HG03039 (cell line): Measurements from ENCODE around the gene UBTD1.
"Not testable (repeated sequence)": the region's sequence is repeated elsewhere in the genome, so short reads cannot be mapped to it uniquely, and the experiment has no call there.

Experiments
- ATAC-seq: cut with Tn5 transposase; IDR thresholded peaks from one replicate; pipeline ENCODE4 v1.9.1; 2021; ENCODE audit warnings: mild to moderate bottlenecking, moderate library complexity; ENCODE audit not compliant: unreplicated experiment

Gene UBTD1

DNA sequence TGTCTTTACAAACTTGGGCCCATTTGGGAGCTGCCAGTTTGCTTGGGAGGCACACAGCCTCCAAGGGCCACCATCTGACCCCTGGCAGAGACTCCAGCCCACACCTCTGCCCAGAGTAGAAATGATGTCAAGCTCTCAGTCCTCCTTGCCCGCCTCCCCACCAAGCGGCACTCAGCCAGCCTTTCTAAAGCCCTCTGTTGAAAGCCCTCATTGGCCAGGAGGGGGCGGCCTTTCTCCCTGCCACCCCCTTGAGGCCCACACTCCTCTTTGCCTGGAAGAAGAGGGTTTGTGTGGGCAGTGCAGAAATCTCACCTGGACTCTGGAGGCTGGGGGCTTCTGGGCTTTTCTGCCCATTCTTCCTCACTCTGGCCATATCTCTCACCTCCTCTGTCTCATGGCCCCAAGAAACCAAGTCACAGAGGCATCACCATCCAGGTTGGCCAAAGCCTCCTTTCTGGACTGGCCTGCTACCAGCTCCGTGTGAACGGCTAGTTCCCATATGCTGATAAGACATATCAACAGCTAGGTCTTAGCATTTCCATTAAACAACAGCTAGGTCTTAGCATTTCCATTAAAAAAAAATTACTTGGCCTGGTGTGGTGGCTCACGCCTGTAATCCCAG, 36.1 kb downstream of the UBTD1 start:
- no peak for ATAC-seq

DNA sequence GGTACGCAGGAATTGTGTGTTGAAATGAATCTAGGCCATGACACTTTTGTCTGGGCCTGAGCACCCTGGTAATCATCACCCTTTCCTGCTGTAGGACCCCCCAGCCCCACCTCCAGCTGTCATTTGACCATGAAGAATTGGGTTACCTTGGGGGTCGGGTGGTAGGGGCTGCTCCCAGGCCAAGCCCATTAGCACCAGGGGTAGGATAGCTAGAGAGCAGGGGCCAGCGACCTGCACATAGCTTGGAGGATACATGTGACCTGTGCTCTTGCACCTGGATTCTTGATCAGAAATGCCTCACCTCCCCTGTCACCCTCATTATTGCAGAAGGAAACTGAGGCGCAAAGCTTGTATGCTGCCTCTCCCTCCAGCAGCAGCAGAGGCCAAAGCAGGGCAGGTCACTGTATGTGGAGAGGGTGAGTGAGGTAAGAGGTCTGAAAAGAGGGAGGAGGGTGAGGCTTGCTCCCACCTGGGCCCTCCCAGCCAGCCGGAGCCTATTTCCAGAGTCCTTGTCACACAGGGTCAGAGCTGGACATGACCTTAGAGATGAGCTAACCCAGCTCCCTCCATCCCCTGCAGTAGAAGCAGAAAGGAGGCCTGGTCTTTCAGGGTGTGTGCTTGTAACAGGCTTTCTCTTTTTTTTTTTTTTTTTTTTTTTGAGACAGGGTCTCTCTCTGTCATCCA, 38.6 kb downstream of the UBTD1 start:
- ATAC-seq: no peak

GRCh38 chr10:97538411-97538810, 39.7 kb downstream of the UBTD1 start:
- no peak for ATAC-seq

GRCh38 chr10:97538839-97539238, 40.1 kb downstream of the UBTD1 start:
- no peak for ATAC-seq

DNA sequence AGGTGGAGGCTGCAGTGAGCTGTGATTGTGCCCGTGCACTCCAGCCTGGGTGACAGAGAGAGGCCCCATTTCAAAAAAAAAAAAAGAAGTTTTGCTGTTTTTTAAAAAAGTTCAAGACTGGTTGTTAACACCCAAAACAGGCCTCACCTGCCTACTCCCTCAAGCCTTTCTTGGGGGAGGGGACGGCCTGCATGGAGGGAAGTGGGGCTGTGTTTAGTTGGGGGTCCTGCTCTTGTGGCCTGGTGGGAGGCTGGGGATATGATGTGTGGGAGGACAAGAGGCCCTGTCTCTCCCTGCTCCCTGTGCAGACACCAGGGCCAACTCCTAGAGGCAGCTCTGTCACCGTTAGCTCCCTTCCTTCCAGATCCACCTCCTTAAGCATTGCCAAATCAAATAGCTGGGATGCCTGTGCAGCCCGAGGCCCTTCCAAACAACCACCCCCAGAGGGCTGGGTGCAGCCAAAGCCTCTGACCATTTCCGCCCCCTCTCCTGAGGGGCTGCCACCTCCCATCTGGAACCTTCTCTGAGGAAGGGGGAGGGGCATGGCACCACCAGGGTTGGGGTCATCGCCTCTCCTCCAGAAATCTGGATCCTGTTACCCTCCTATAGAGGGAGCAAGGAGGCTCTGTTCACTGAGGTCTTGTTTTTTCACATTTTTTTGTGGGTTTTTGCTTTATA, 40.9 kb downstream of the UBTD1 start:
- ATAC-seq: no peak

GRCh38 chr10:97540669-97541500, 42.2 kb downstream of the UBTD1 start:
- ATAC-seq: no peak

GRCh38 chr10:97542169-97543024, 43.7 kb downstream of the UBTD1 start:
- ATAC-seq: no peak

DNA sequence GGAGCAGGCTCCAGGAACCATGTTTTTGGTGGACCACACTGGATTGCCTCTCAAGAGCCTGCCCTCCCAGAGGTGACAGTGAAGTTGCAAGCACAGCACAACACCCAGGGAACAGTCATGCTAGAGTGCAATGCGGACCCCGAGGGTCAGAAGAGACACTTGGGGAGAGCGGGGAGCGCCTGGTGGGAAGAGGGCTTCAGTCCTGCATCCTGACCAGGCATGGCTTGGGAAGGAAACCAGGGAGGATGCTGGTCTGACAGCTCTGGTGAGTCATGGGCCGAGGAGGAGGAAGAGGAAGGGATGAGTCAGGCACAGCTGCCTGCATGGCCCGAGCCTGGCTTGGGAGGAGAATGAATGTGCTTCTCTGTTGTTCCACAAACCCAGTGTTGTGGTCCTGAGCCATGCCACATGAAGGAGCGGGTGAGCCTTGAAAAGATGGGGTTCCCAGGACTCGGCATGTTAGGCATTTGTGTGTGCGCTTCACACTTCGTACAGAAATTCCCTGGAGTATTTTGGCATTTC, 44.4 kb downstream of the UBTD1 start:
- no peak for ATAC-seq

DNA sequence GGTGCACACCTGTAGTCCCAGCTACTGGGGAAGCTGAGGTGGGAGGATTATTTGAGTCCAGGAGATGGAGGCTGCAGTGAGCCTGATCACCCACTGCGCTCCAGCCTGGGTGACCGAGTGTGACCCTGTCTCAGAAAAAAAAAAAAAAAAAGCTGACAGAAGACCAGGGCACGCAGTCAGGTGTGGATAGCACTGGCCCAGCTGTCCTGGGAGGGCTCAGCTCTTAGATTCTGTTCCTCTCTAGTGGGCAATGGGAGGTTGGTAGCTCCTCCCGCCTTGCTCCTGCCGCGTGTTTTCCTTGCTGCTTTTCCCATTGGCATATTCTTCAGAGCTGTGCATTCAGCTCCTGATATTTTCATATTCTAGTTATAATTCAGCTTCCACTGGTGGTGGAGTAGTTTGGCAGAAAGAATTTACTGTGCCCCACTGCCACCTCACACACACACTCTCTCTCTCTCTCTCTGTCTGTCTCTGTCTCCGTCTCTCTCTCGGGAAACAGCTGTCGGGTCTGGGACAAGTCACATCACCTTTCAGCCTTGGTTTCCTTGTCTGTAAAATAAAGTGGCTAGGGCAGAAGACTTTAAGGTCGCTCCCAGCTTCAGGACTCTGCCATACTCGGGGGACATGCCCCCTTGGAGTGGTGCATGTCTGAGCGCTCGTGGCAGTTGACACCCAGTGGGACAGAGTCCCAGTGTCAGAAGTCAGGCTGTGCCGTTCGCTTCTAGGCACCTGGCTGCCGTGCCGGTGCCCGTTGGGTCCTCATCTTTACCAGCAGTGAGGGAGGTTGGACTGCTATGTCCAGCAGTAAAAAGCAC, 47.9 kb downstream of the UBTD1 start:
- ATAC-seq: no peak

GRCh38 chr10:97547271-97547600, 48.5 kb downstream of the UBTD1 start:
- ATAC-seq: no peak

DNA sequence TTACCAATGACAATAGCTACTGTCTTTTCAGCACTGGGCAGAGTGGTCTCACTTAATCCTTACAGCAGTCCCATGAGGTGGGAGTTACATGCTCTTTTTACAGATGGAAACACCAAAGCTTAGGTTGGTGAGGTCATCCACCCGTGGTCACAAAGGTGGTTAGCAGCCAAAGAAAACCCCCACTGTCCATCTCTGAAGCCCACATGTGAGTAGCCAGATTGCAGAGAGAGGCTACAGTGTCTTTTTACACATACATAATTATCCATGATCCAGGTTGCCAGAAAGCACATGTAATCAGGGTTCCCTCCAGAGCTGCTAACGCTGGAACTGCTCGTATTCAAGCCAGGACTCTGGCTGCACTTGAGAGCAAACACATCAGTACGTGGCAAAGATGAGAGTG, 49.2 kb downstream of the UBTD1 start:
- no peak for ATAC-seq

DNA sequence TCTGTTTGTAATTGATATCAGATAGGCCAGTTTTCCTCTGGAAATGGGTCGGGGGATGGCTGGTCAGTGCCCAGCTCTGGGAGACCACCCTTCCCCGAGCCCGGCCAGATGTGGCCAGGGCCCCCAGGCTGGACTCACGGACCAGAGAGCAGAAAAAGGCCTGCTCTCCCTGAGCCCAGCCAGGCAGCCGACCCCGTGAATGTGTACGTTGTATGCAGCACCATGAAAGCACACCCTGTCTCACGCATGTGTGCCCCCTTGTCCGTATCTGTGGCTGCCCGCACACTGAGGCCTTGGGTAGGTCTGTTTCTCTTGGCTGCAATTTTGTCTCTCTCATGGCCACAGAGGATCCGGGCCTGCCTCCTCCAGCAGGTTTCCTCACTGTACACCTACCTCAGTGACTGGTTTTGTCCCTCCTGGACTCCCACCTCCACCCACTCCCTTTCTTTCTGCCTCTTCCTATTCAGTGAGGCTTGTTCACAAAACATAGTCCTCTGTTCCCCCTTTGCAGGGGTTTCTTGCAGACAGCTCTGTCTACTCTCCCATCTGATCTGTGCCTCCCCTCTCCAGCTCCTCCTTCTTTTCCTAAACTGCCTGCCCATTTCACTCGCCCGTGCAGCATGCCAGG, 50.2 kb downstream of the UBTD1 start:
- no peak for ATAC-seq

DNA sequence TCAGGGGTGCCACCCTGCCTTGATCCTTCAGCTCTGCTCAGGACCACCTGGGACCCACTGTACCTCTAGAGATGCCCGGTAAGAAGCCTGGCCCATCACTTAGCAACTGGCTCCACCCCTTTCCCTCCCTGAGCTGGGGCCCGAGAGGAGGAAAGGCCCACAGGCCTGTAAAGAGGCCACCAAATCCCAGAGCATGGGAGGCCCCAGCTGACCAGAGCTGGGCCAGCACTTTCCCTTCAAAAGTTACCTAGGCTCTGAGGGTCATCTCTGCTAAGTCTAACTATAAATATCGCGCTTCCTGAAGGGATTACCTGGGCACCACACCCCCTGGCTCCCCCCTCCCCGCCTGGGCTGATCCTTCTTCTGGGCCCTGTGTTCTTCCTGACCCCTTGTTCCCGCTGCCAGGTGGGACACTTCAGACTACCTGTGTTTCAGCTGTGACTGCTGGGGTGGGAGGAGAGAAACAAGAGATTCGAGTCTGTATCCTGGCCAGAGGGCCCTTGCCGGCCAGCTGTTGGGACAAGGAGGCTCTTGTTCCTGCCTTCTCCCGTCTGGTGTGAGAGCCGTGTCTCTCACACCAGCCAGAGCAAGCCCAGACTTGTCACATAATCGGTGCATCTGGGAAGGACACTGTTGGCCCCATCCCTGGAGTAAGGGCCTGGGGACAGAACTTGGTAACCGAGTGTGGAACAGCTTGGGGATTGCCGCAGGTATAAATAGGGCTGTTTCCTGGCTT, 51.0 kb downstream of the UBTD1 start:
- no peak for ATAC-seq

DNA sequence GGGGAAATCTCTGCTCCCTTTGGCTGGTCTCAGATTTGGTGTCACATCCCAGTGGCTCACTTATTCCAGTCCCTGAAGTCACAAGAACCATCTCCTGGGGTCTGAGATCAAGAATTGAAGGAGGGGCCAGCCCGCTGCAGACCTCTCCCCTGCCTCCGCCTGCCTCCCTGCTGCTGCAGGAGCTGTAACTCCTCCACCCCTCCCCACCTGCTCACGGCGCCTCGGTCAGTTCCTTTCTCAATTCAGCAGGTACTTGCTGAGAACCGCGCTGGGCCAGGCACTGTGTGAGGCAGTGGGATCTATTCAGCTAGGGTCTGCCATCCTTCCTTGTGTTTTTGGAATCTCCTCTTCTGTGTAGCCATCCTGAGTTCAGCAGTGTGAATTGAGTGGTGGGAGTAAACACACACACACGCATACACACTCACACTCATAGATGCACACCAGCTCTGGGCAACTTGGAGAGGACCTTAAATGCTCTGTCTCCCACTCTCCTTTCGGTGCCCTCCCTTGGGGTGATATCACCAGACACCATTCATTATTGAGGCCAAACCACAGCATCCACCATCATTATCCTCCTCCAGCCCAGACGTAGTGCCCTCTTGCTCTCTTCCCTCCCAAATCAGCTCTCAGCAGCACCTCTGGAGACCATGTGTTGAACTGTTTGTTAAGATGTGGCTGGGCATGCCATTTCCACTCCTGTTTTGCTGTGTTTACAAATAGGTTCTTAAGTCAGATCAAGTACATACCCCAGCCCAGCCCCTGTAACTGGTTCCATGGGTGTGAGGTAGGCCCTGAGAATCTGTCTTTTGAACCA, 51.8 kb downstream of the UBTD1 start:
- ATAC-seq: no peak

- ATAC-seq: no peak
These were observed 52.5 kb downstream of the UBTD1 start for GRCh38 chr10:97551271-97551670.

GRCh38 chr10:97553575-97554031, 54.9 kb downstream of the UBTD1 start:
- ATAC-seq: no peak

- ATAC-seq: not testable (repeated sequence)
These were observed 55.6 kb downstream of the UBTD1 start for GRCh38 chr10:97554336-97554735.
